Left lung (tissue), 10 donors: ENCODE data around the gene DHRSX. TPM values are rescaled to one million over a fixed set of nuclear protein-coding genes. Genes with fewer than 3 reads are reported as not detected.

ENCODE experiments used
- ATAC-seq: fragments of 200-7000 bp; cut with Tn5 transposase; one replicate; pipeline ENCODE4 v1.9.1; 2020; ENCODE audit warnings: moderate library complexity
- DNase-seq, 4 donors: peaks; one replicate each; pipeline ENCODE4 v3.0.0-alpha.2; 2013 to 2020
- H3K27ac ChIP-seq, 2 donors: fragments of 200-600 bp; sonication (generic) in 1 of 2; one replicate each; pipeline versions ENCODE4 v1.5.0 to v1.8.0; 2020 to 2021
- H3K27me3 ChIP-seq, 2 donors: fragments of 200-600 bp; sonication (generic) in 1 of 2; one replicate each; pipeline versions ENCODE4 v1.5.0 to v1.8.0; 2020 to 2021
- H3K36me3 ChIP-seq, 2 donors: fragments of 200-600 bp; sonication (generic) in 1 of 2; one replicate each; pipeline versions ENCODE4 v1.5.0 to v1.8.0; 2020 to 2021
- H3K4me1 ChIP-seq, 2 donors: fragments of 200-600 bp; one replicate each; pipeline ENCODE4 v1.8.0; 2021
- H3K4me3 ChIP-seq, 2 donors: fragments of 200-600 bp; sonication (generic) in 1 of 2; one replicate each; pipeline versions ENCODE4 v1.5.0 to v1.8.0; 2020 to 2021; ENCODE audit warnings: mild to moderate bottlenecking in 1 of 2
- H3K9me3 ChIP-seq, 2 donors: fragments of 200-600 bp; sonication (generic) in 1 of 2; one replicate each; pipeline versions ENCODE4 v1.5.0 to v1.8.0; 2020 to 2021
- CTCF ChIP-seq, 2 donors: fragments of 200-600 bp; sonication (generic) in 1 of 2; IDR thresholded peaks; one replicate each; pipeline versions ENCODE4 v1.5.0 to v1.8.0; 2021; ENCODE audit warnings: antibody characterized with exemption in 2 of 2
- intact Hi-C, 2 donors: fragments of 100-400 bp; cut with DNase I; formaldehyde crosslinking; loops; one replicate each; pipeline versions ENCODE4 v1.11.2 to v1.14.2; 2022
- polyA plus RNA-seq, 6 donors: library from polyadenylated mRNA; unstranded; fragments of 120-200 nt; gene quantifications; one replicate each; pipeline ENCODE4 v1.2.1, GENCODE V29; 2013; ENCODE audit not compliant: insufficient read length in 6 of 6
- total RNA-seq, 2 donors: library from RNA; stranded (reverse); fragmentation: NEBNext Ultra II Directional; extraction: Animal tissue kit (Norgen Biotek cat#: 25700); gene quantifications; one replicate each; pipeline ENCODE4 v1.2.1, GENCODE V29; 2021
- donor health status: DM: no; HTN: yes; CAD: no.
- donor health status: DM: no; HTN: no; CAD: no.

DHRSX gene
- total and polyA plus RNA-seq, 8 donors: 20.2 to 31.5 (median 26.8) TPM

DNA sequence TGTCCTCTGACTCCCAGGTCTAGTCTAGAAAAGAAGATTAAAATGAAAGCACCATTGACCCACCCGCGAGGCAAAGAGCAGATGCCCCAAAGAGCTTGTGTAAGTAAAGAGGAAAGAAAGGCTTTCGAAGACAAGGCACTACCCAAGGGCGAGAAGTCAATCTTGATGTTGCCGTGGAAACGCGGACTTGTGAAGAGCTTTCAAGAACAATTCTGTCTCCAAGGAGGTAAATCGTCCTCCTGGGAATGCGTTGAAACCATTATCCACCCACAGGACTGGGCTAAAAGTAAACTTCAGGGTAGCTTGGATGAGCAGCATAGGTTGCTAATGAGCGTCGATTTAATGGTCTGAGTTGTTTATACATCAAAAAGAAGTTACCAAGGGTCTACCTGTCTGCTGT lies 189.3 kb downstream of the DHRSX start:
- Histone ChIP-seq H3K9me3 (peaks cover 0 to 6% of the 10 kb centered on the region in 2 donors), H3K4me1 (no peaks in the 10 kb centered on the region), H3K36me3 (no peaks in the 10 kb centered on the region), H3K4me3 (no peak overlapping the region), H3K27ac (no peak overlapping the region), H3K27me3 (no peaks in the 10 kb centered on the region)
- peak; percentile 26 for ATAC-seq
- intact Hi-C loops: no loop called here
- DNase-seq: peak in 1 of 4 donors; percentile 30
- no peak for TF ChIP-seq CTCF (IDR thresholded peaks at IDR 0.05)

- Histone ChIP-seq H3K27ac (no peak overlapping the region), H3K36me3 (no peaks in the 10 kb centered on the region), H3K27me3 (no peaks in the 10 kb centered on the region), H3K4me1 (no peaks in the 10 kb centered on the region), H3K9me3 (no peaks in the 10 kb centered on the region), H3K4me3 (no peak overlapping the region)
- TF ChIP-seq CTCF (IDR thresholded peaks at IDR 0.05): no peak
- ATAC-seq: no peak
- no peak for DNase-seq
- intact Hi-C loops: no loop called here
These were observed 198.9 kb downstream of the DHRSX start for GRCh38 chrX:2301901-2302300.

- TF ChIP-seq CTCF (IDR thresholded peaks at IDR 0.05): no peak
- Histone ChIP-seq H3K27ac (no peak overlapping the region), H3K27me3 (no peaks in the 10 kb centered on the region), H3K4me3 (no peak overlapping the region), H3K9me3 (peaks cover 0 to 5% of the 10 kb centered on the region in 2 donors), H3K4me1 (no peaks in the 10 kb centered on the region), H3K36me3 (no peaks in the 10 kb centered on the region)
- intact Hi-C loops: no loop called here
- ATAC-seq (no peak), DNase-seq (no peak)
These were observed 200.9 kb downstream of the DHRSX start for GRCh38 chrX:2299871-2300270.

DNA sequence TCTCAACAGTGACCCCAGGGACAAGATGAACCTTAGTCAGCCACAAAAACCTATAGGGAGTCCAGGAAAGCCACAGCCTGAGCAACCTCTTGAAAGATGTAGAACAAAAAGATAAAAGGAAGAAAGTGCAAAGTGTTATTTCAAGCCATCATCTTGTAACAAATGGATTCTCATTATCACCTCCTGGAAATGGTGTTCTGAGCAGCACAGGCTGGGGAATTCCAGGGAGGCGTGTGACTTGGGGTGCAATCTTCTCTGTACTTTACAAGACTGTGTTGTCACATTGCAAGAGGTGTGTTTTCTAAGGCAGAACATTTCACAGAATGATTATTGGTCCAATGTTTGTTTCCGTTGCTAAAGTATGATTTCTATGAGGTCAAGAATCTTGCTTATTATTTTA lies 214.0 kb downstream of the DHRSX start:
- no peak overlapping the region for H3K27ac ChIP-seq
- TF ChIP-seq CTCF (IDR thresholded peaks at IDR 0.05): no peak
- DNase-seq: no peak
- peaks cover 0 to 31% of the 10 kb centered on the region in 2 donors for H3K36me3 ChIP-seq
- H3K4me3 ChIP-seq: no peak overlapping the region
- no peaks in the 10 kb centered on the region for H3K27me3 ChIP-seq
- ATAC-seq: no peak
- intact Hi-C loops: no loop called here
- no peaks in the 10 kb centered on the region for H3K9me3 ChIP-seq
- H3K4me1 ChIP-seq: no peaks in the 10 kb centered on the region

DNA sequence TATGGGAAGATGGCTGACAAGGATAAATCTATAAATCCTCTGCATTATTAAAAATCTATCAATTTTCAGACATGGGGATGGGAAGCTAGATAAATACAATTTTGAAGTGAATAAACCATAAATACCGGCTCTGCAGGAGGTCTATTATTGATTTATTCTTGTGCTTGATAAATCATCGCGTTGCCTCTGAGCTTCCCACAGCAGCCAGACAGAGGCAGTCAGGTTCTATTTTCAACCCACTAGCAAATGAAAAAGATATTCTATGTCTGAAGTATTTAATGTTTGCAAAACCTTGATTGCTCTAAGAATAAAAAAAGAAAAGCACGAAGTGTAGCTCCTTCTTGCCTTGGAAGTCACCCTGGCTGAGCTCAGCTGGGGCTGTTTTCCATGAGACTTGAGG lies 216.2 kb downstream of the DHRSX start:
- ATAC-seq (no peak), DNase-seq (no peak)
- H3K4me3 ChIP-seq: no peak overlapping the region
- H3K27me3 ChIP-seq: no peaks in the 10 kb centered on the region
- H3K4me1 ChIP-seq: no peaks in the 10 kb centered on the region
- H3K27ac ChIP-seq: no peak overlapping the region
- intact Hi-C loops: no loop called here
- TF ChIP-seq CTCF (IDR thresholded peaks at IDR 0.05): no peak
- H3K36me3 ChIP-seq: peaks cover 0 to 12% of the 10 kb centered on the region in 2 donors
- H3K9me3 ChIP-seq: no peaks in the 10 kb centered on the region
